Measurements from ENCODE around the gene PHF12. TPM values are rescaled to one million over a fixed set of nuclear protein-coding genes. Genes with fewer than 3 reads are reported as not detected.

PHF12 gene
- total and polyA plus RNA-seq, 2 of the 13 experiments (the other 11 are each of a cell fraction or from before 2014, with no cell fraction given): 9.8 to 17.1 TPM

GRCh38 chr17:28864991-28865849 is 86.1 kb downstream of the PHF12 start:
- Histone ChIP-seq H3K27ac (ENCODE audit: extremely low read length, insufficient read depth, low read length) (peak overlapping the region; percentile 19), H3K4me2 (ENCODE audit: low read depth, low read length) (peak overlapping the region; percentile 51), H2AFZ (ENCODE audit: low read length) (peak overlapping the region; percentile 34), H3K36me3 (replicated peaks in 1 of 2; ENCODE audit: control insufficient read depth in 1 of 2, insufficient read depth in 2 of 2, low read length in 2 of 2) (peaks cover 5 to 6% of the 10 kb centered on the region in 2 experiments; a peak in 3 of 5 replicates), H3K79me2 (ENCODE audit: insufficient read depth, low read length) (no peaks in the 10 kb centered on the region), H3K27me3 (ENCODE audit: control insufficient read depth in 1 of 2, insufficient read depth in 2 of 2, low read length in 2 of 2) (no peaks in the 10 kb centered on the region), H3K4me3 (replicated peaks in 1 of 3; ENCODE audit: insufficient read depth in 1 of 3, low read depth in 2 of 3, low read length in 3 of 3) (peak overlapping the region in 1 of 3 experiments; percentile 9; a peak in 1 of 6 replicates), H3K9ac (ENCODE audit: insufficient read depth, low read depth, low read length) (peak overlapping the region; percentile 4), H3K9me3 (ENCODE audit: low read length) (no peaks in the 10 kb centered on the region), H4K20me1 (ENCODE audit: insufficient read depth, low read length) (no peaks in the 10 kb centered on the region), H3K4me1 (ENCODE audit: insufficient read depth, low read length) (peaks cover 30% of the 10 kb centered on the region)
- POLR2A ChIA-PET: interaction anchor here (0.8 to 1.5 kb wide), 4 partner anchors 11 to 57 kb away, joined by 3 to 8 read pairs (median 3); partner anchors contain the start of gene ERAL1
- 60% methylated on average over 10 of the region's 11 CpGs for WGBS (ENCODE audit: low lambda C conversion rate)
- no peak for FAIRE-seq
- in situ Hi-C loops (cut with HindIII; ENCODE audit: extremely low pct_ligation_motif_present, low pct_unique_long_range_greater_than_20kb) (no loop called here), intact Hi-C loops (cut with micrococcal nuclease; ENCODE audit: unreplicated experiment) (no loop called here)
- CTCF ChIA-PET (ENCODE audit: low intra/inter-chr PET ratio, low total read pairs): no interaction called here
- BruUV-seq (replicated peaks): no TSS peak
- peak; percentile 74 for ATAC-seq
- DNase-seq (ENCODE audit: low spot score): peak; percentile 37
- no peak for TF ChIP-seq AFF4 (CRISPR knock-in tag; IDR thresholded peaks at IDR 0.05)
- TF ChIP-seq HNRNPK (IDR thresholded peaks at IDR 0.05; ENCODE audit: low read depth, low read length, poor library complexity, severe bottlenecking): no peak
- TF ChIP-seq SALL1 (CRISPR knock-in tag; IDR thresholded peaks at IDR 0.05): 0 out of 2 replicates have a peak, but pooled peaks have one; percentile 24
- no peak for TF ChIP-seq ZNF549 (CRISPR knock-in tag; IDR thresholded peaks at IDR 0.05)
- TF ChIP-seq TFAP4 (IDR thresholded peaks at IDR 0.05; ENCODE audit: borderline replicate concordance, low read depth): no peak
- peak; percentile 19; the same call in 1 of the 2 replicates for TF ChIP-seq ZFX (CRISPR knock-in tag; IDR thresholded peaks at IDR 0.05; ENCODE audit: low read depth)
- peak; percentile 17; the same call in 1 of the 2 replicates for TF ChIP-seq PHF21A (CRISPR knock-in tag; IDR thresholded peaks at IDR 0.05)
- TF ChIP-seq RARG (CRISPR knock-in tag; IDR thresholded peaks at IDR 0.05; ENCODE audit: low read depth): no peak
- no peak for TF ChIP-seq SNRNP70 (IDR thresholded peaks at IDR 0.05; ENCODE audit: low read depth, low read length)
- no peak for TF ChIP-seq PCBP2 (optimal IDR thresholded peaks at IDR 0.05; ENCODE audit: low read depth, low read length, poor library complexity, severe bottlenecking)
- TF ChIP-seq, protein P1, sequence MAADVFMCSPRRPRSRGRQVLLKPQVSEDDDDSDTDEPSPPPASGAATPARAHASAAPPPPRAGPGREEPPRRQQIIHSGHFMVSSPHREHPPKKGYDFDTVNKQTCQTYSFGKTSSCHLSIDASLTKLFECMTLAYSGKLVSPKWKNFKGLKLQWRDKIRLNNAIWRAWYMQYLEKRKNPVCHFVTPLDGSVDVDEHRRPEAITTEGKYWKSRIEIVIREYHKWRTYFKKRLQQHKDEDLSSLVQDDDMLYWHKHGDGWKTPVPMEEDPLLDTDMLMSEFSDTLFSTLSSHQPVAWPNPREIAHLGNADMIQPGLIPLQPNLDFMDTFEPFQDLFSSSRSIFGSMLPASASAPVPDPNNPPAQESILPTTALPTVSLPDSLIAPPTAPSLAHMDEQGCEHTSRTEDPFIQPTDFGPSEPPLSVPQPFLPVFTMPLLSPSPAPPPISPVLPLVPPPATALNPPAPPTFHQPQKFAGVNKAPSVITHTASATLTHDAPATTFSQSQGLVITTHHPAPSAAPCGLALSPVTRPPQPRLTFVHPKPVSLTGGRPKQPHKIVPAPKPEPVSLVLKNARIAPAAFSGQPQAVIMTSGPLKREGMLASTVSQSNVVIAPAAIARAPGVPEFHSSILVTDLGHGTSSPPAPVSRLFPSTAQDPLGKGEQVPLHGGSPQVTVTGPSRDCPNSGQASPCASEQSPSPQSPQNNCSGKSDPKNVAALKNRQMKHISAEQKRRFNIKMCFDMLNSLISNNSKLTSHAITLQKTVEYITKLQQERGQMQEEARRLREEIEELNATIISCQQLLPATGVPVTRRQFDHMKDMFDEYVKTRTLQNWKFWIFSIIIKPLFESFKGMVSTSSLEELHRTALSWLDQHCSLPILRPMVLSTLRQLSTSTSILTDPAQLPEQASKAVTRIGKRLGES (CRISPR knock-in tag; IDR thresholded peaks at IDR 0.05; ENCODE audit: borderline replicate concordance): no peak
- TF ChIP-seq IRF2 (CRISPR knock-in tag; IDR thresholded peaks at IDR 0.05): no peak
- no peak for TF ChIP-seq RFX3 (CRISPR knock-in tag; IDR thresholded peaks at IDR 0.05)
- TF ChIP-seq FOXO1 (CRISPR knock-in tag; IDR thresholded peaks at IDR 0.05): no peak
